H1 (cell line): ENCODE measurements around the gene SECISBP2.
"Not testable (repeated sequence)": the region's sequence is repeated elsewhere in the genome, so short reads cannot be mapped to it uniquely, and the experiment has no call there.

Source experiments
- ATF2 ChIP-seq: IDR thresholded peaks from 2 replicates; pipeline ENCODE4 v1.6.1; 2012; ENCODE audit warnings: low read length, inconsistent platforms
- CEBPB ChIP-seq: IDR thresholded peaks from 2 replicates; pipeline ENCODE4 v1.6.1; 2012; ENCODE audit warnings: low read depth, low read length
- EZH2 ChIP-seq: fragments of 200-600 bp; sonication (generic); IDR thresholded peaks from 2 replicates; pipeline ENCODE4 v1.7.1; 2012; ENCODE audit warnings: low read depth, mild to moderate bottlenecking, moderate library complexity, low read length, inconsistent platforms; ENCODE audit not compliant: severe bottlenecking
- GABPA ChIP-seq: IDR thresholded peaks from 2 replicates; pipeline ENCODE4 v1.6.1; 2011; ENCODE audit warnings: mild to moderate bottlenecking, low read length, moderate library complexity, borderline replicate concordance; ENCODE audit not compliant: insufficient read depth
- JUND ChIP-seq: IDR thresholded peaks from 2 replicates; pipeline ENCODE4 v1.6.1; 2011; ENCODE audit warnings: mild to moderate bottlenecking, improper control_type of control experiment, low read length
- MAX ChIP-seq: IDR thresholded peaks from 2 replicates; pipeline ENCODE4 v1.6.1; 2012; ENCODE audit warnings: inconsistent platforms
- POLR2A ChIP-seq, 2 experiments: IDR thresholded peaks; 1 replicate in 1 of 2; 2 replicates in 1 of 2; pipeline ENCODE4 v1.6.1; 2011; ENCODE audit warnings: low read depth in 2 of 2, low read length in 2 of 2, mild to moderate bottlenecking in 2 of 2; ENCODE audit errors: control extremely low read depth in 1 of 2
- POLR2AphosphoS5 ChIP-seq: IDR thresholded peaks from 2 replicates; pipeline ENCODE4 v1.6.1; 2011; ENCODE audit warnings: low read depth, low read length
- SP2 ChIP-seq: IDR thresholded peaks from 2 replicates; pipeline ENCODE4 v1.6.1; 2012; ENCODE audit warnings: mild to moderate bottlenecking, low read length, inconsistent platforms
- USF2 ChIP-seq: IDR thresholded peaks from 2 replicates; pipeline ENCODE4 v1.6.1; 2011; ENCODE audit warnings: low read length, improper control_type of control experiment
- TF ChIP-seq, protein P1 (sequence below), 3 experiments: IDR thresholded peaks; 1 replicate in 2 of 3; 2 replicates in 1 of 3; pipeline versions ENCODE4 v1.5.1 to v1.6.1; 2011; ENCODE audit warnings: low read length in 3 of 3, mild to moderate bottlenecking in 3 of 3, inconsistent platforms in 2 of 3, low read depth in 1 of 3, moderate library complexity in 1 of 3; ENCODE audit not compliant: insufficient read depth in 1 of 3; ENCODE audit errors: control extremely low read depth in 1 of 3

- TF ChIP-seq, protein P1, sequence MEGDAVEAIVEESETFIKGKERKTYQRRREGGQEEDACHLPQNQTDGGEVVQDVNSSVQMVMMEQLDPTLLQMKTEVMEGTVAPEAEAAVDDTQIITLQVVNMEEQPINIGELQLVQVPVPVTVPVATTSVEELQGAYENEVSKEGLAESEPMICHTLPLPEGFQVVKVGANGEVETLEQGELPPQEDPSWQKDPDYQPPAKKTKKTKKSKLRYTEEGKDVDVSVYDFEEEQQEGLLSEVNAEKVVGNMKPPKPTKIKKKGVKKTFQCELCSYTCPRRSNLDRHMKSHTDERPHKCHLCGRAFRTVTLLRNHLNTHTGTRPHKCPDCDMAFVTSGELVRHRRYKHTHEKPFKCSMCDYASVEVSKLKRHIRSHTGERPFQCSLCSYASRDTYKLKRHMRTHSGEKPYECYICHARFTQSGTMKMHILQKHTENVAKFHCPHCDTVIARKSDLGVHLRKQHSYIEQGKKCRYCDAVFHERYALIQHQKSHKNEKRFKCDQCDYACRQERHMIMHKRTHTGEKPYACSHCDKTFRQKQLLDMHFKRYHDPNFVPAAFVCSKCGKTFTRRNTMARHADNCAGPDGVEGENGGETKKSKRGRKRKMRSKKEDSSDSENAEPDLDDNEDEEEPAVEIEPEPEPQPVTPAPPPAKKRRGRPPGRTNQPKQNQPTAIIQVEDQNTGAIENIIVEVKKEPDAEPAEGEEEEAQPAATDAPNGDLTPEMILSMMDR (IDR thresholded peaks at IDR 0.05; ENCODE audit: control extremely low read depth in 1 of 3, insufficient read depth in 1 of 3, low read depth in 1 of 3, low read length in 3 of 3): not testable (repeated sequence)
- not testable (repeated sequence) for TF ChIP-seq JUND; USF2; EZH2; ATF2; POLR2A (IDR thresholded peaks at IDR 0.05; ENCODE audit: control extremely low read depth in 1 of 2, low read depth in 2 of 2, low read length in 2 of 2); GABPA; SP2; MAX; POLR2AphosphoS5; CEBPB
Observed at GRCh38 chr9:89301996-89302395, 16.3 kb upstream of the SECISBP2 start.
